GM12878 (cell line): ENCODE results near the gene MARCHF9. TPM values are rescaled to one million over a fixed set of nuclear protein-coding genes. Genes with fewer than 3 reads are reported as not detected.

Experiments
- ATF2 ChIP-seq: IDR thresholded peaks from 2 replicates; pipeline ENCODE4 v1.6.1; 2012; ENCODE audit warnings: low read length, inconsistent platforms
- BCL11A ChIP-seq: IDR thresholded peaks from 2 replicates; pipeline ENCODE4 v1.6.1; 2011; ENCODE audit warnings: low read depth, low read length
- BHLHE40 ChIP-seq, 2 experiments: fragments of 450-650 bp in 1 of 2; IDR thresholded peaks; 2 replicates each; pipeline ENCODE4 v1.6.1; 2011 to 2017; ENCODE audit warnings: low read depth in 2 of 2, borderline replicate concordance in 1 of 2, improper control_type of control experiment in 1 of 2, low read length in 1 of 2, mild to moderate bottlenecking in 1 of 2
- BMI1 ChIP-seq: fragments of 450-650 bp; IDR thresholded peaks from 2 replicates; pipeline ENCODE4 v1.6.1; 2016; ENCODE audit warnings: mild to moderate bottlenecking, moderate library complexity, borderline replicate concordance
- CHD4 ChIP-seq: fragments of 200-600 bp; sonication (generic); IDR thresholded peaks from 2 replicates; pipeline ENCODE4 v1.6.1; 2016; ENCODE audit warnings: mild to moderate bottlenecking
- E4F1 ChIP-seq: fragments of 450-650 bp; IDR thresholded peaks from 2 replicates; pipeline ENCODE4 v1.6.1; 2018; ENCODE audit warnings: borderline replicate concordance, mild to moderate bottlenecking; ENCODE audit not compliant: partially characterized antibody
- EED ChIP-seq: sonication (generic); IDR thresholded peaks from 2 replicates; pipeline ENCODE4 v1.6.1; 2016; ENCODE audit warnings: antibody characterized with exemption, low read depth
- EP300 ChIP-seq, 2 experiments: fragments of 150-350 bp in 1 of 2; IDR thresholded peaks; 2 replicates each; pipeline ENCODE4 v1.6.1; 2011 to 2012; ENCODE audit warnings: low read depth in 2 of 2, low read length in 2 of 2, borderline replicate concordance in 1 of 2, improper control_type of control experiment in 1 of 2, inconsistent platforms in 1 of 2; ENCODE audit not compliant: control insufficient read depth in 1 of 2
- HDGF ChIP-seq: fragments of 450-650 bp; IDR thresholded peaks from 2 replicates; pipeline ENCODE4 v1.6.1; 2016; ENCODE audit warnings: antibody characterized with exemption
- IKZF1 ChIP-seq: fragments of 450-650 bp; conservative IDR thresholded peaks from 2 replicates; pipeline ENCODE4 v1.6.1; 2017; ENCODE audit warnings: antibody characterized with exemption, mild to moderate bottlenecking
- IKZF2 ChIP-seq, 2 experiments: fragments of 450-650 bp; IDR thresholded peaks; 2 replicates each; pipeline ENCODE4 v1.6.1; 2017; ENCODE audit warnings: mild to moderate bottlenecking in 2 of 2, moderate library complexity in 2 of 2
- KLF5 ChIP-seq: fragments of 450-650 bp; IDR thresholded peaks from 2 replicates; pipeline ENCODE4 v1.6.1; 2014; ENCODE audit warnings: mild to moderate bottlenecking; ENCODE audit not compliant: partially characterized antibody
- MYC ChIP-seq: IDR thresholded peaks from 2 replicates; pipeline ENCODE4 v1.6.1; 2011; ENCODE audit warnings: mild to moderate bottlenecking, low read length, moderate library complexity, inconsistent platforms; ENCODE audit not compliant: insufficient read depth, insufficient replicate concordance, insufficient read length, severe bottlenecking
- NFYA ChIP-seq: IDR thresholded peaks from 2 replicates; pipeline ENCODE4 v1.6.1; 2011; ENCODE audit warnings: low read depth, mild to moderate bottlenecking, low read length, improper control_type of control experiment, borderline replicate concordance
- NR2F1 ChIP-seq: fragments of 450-650 bp; conservative IDR thresholded peaks from 2 replicates; pipeline ENCODE4 v1.6.1; 2017; ENCODE audit warnings: mild to moderate bottlenecking
- RAD21 ChIP-seq: IDR thresholded peaks from 2 replicates; pipeline ENCODE4 v1.6.1; 2011; ENCODE audit warnings: mild to moderate bottlenecking, low read depth, low read length, moderate library complexity; ENCODE audit not compliant: insufficient read depth
- RB1 ChIP-seq: fragments of 450-650 bp; formaldehyde crosslinking; IDR thresholded peaks from 2 replicates; pipeline ENCODE4 v1.6.1; 2017; ENCODE audit warnings: mild to moderate bottlenecking, borderline replicate concordance
- RBBP5 ChIP-seq: fragments of 200-600 bp; sonication (generic); conservative IDR thresholded peaks from 2 replicates; pipeline ENCODE4 v1.6.1; 2016
- RCOR1 ChIP-seq: conservative IDR thresholded peaks from 2 replicates; pipeline ENCODE4 v1.6.1; 2012; ENCODE audit warnings: low read depth, low read length, improper control_type of control experiment
- SUZ12 ChIP-seq: fragments of 200-600 bp; sonication (generic); IDR thresholded peaks from one replicate; pipeline ENCODE4 v1.6.1; 2018; ENCODE audit warnings: antibody characterized with exemption, mild to moderate bottlenecking; ENCODE audit not compliant: unreplicated experiment
- TARDBP ChIP-seq: IDR thresholded peaks from 2 replicates; pipeline ENCODE4 v1.6.1; 2016; ENCODE audit warnings: borderline replicate concordance
- USF1 ChIP-seq: IDR thresholded peaks from 2 replicates; pipeline ENCODE4 v1.6.1; 2011; ENCODE audit warnings: borderline replicate concordance, low read depth, mild to moderate bottlenecking, moderate library complexity, mixed read lengths, low read length; ENCODE audit not compliant: insufficient read depth; ENCODE audit errors: extremely low read length
- ZNF207 ChIP-seq: fragments of 450-650 bp; IDR thresholded peaks from 2 replicates; pipeline ENCODE4 v1.6.1; 2014; ENCODE audit warnings: antibody characterized with exemption, mild to moderate bottlenecking, borderline replicate concordance
- ZNF274 ChIP-seq: IDR thresholded peaks from one replicate; pipeline ENCODE4 v1.8.0; 2011; ENCODE audit not compliant: insufficient read length, insufficient read depth
- ZNF384 ChIP-seq: IDR thresholded peaks from 2 replicates; pipeline ENCODE4 v1.6.1; 2012; ENCODE audit warnings: low read depth, mild to moderate bottlenecking, low read length, improper control_type of control experiment, borderline replicate concordance
- polyA plus RNA-seq, 11 experiments: library from polyadenylated mRNA; depleted of rRNA in 4 of 11; unstranded in 6 of 11; stranded (reverse) in 5 of 11; fragments of >200 nt; fragmentation: Nextera tagmentation in 4 of 11; fragmentation: Illumina TruSeq in 1 of 11; extraction: Ambion mirVana in 4 of 11; extraction: Trizol in 1 of 11; gene quantifications; 1 replicate in 1 of 11; 2 replicates in 10 of 11; pipeline versions ENCODE4 v1.2.1 to v1.2.3, GENCODE V29; 2011 to 2016; ENCODE audit warnings: inconsistent platforms in 2 of 11, missing spikeins in 2 of 11, low read depth in 1 of 11
- total RNA-seq, 4 experiments: library from RNA; depleted of rRNA in 3 of 4; stranded (reverse); fragments of >200 nt in 3 of 4; fragmentation: Illumina TruSeq in 1 of 4; extraction: Trizol in 1 of 4; gene quantifications; 2 replicates each; pipeline versions ENCODE4 v1.2.1 to v1.2.3, GENCODE V29; 2013 to 2021
- TF ChIP-seq, protein P1 (sequence below): IDR thresholded peaks from 2 replicates; pipeline ENCODE4 v1.6.1; 2011; ENCODE audit warnings: low read depth, mild to moderate bottlenecking, low read length, moderate library complexity, borderline replicate concordance; ENCODE audit errors: extremely low read depth

Gene MARCHF9
- total and polyA plus RNA-seq, 10 of the 15 experiments (the other 5 are each of a cell fraction or from before 2014, with no cell fraction given) = 2.4 to 29.3 (median 13.0) TPM

DNA sequence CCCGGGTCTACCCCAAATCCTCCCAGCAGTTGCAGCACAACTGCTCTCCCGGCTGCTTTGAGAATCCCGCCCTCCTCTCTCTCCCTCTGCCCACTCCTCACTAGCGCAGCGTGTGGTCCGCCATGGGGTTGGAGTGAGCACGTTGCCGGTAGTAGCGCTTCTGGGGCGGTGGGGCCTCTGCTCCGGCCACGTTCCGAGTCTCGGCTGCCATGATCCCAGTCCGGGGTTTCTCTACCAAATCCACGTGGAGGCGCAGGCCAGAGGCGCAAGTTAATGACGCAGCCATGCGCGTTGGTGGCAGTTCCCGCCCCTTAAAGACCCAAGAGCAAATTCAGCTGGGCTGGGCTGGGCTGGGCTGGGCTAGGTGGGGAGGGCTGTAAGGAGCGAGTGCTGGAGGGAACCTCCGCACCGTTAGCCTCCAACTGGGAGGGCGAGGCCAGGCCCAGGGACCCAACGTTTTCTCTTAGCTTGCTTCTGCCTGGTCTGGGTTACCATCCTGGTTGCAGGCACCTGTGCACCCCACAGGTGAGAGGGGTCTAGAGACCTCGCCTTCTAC lies 17.0 kb downstream of the MARCHF9 start, which contains the start of gene METTL1 (continued):
- peak; percentile 10 for TF ChIP-seq E4F1
- TF ChIP-seq MYC = peak; percentile 99
- peak; percentile 67; the same call in 1 of the 2 replicates for TF ChIP-seq RB1
- TF ChIP-seq BMI1 = no peak
- peak; percentile 85 for TF ChIP-seq ATF2
- no peak for TF ChIP-seq NR2F1
- TF ChIP-seq ZNF274 = no peak
- peak; percentile 85 for TF ChIP-seq IKZF1
- peak; percentile 26 for TF ChIP-seq KLF5
- no peak for TF ChIP-seq RBBP5
- TF ChIP-seq ZNF207 = peak; percentile 66
- no peak for TF ChIP-seq SUZ12
- TF ChIP-seq BCL11A = no peak
- peak; percentile 90; the same call in 1 of the 2 replicates for TF ChIP-seq HDGF
- peak; percentile 57 for TF ChIP-seq USF1
- no peak for TF ChIP-seq ZNF384
- peak; percentile 59 to 69; a peak in 3 of 4 replicates for TF ChIP-seq IKZF2 (IDR thresholded peaks at IDR 0.05)
- TF ChIP-seq TARDBP = 0 out of 2 replicates have a peak, but pooled peaks have one; percentile 21
- TF ChIP-seq RAD21 = no peak
- TF ChIP-seq EED = no peak
- no peak for TF ChIP-seq RCOR1
- TF ChIP-seq, protein P1, sequence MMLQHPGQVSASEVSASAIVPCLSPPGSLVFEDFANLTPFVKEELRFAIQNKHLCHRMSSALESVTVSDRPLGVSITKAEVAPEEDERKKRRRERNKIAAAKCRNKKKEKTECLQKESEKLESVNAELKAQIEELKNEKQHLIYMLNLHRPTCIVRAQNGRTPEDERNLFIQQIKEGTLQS = peak; percentile 77; the same call in 1 of the 2 replicates
- TF ChIP-seq NFYA = no peak
- TF ChIP-seq CHD4 = no peak
- TF ChIP-seq BHLHE40 (IDR thresholded peaks at IDR 0.05; ENCODE audit: borderline replicate concordance in 1 of 2, low read depth in 2 of 2, low read length in 1 of 2) = peak; percentile 47 to 52; a peak in 2 of 4 replicates
- TF ChIP-seq EP300 (IDR thresholded peaks at IDR 0.05; ENCODE audit: borderline replicate concordance in 1 of 2, control insufficient read depth in 1 of 2, low read depth in 2 of 2, low read length in 2 of 2) = no peak
